ENCODE results near the gene SPATA6L. TPM values are rescaled to one million over a fixed set of nuclear protein-coding genes. Genes with fewer than 3 reads are reported as not detected.
A peak's percentile ranks its signal among the peaks of the same experiment; 100 is the strongest.

SPATA6L gene
- total and polyA plus RNA-seq, 2 of the 13 experiments (the other 11 are each of a cell fraction or from before 2014, with no cell fraction given): 1.1 to 1.9 TPM

GRCh38 chr9:4679268-4680172, 13.2 kb upstream of the SPATA6L start, which contains the start of gene CDC37L1 (continued):
- TF ChIP-seq MZF1 (CRISPR knock-in tag; IDR thresholded peaks at IDR 0.05; ENCODE audit: borderline replicate concordance): no peak
- no peak for TF ChIP-seq PCBP1 (IDR thresholded peaks at IDR 0.05; ENCODE audit: borderline replicate concordance, low read depth, low read length)
- TF ChIP-seq DBP (CRISPR knock-in tag; IDR thresholded peaks at IDR 0.05; ENCODE audit: not compliant biosample characterization): peak; percentile 50
- TF ChIP-seq EHMT2 (IDR thresholded peaks at IDR 0.05; ENCODE audit: borderline replicate concordance, low read depth, low read length): no peak
- peak; percentile 82 for TF ChIP-seq ZFP90 (CRISPR knock-in tag; IDR thresholded peaks at IDR 0.05; ENCODE audit: borderline replicate concordance)
- peak; percentile 69 for TF ChIP-seq DMAP1 (CRISPR knock-in tag; IDR thresholded peaks at IDR 0.05)
- TF ChIP-seq PBX2 (CRISPR knock-in tag; IDR thresholded peaks at IDR 0.05): no peak
- no peak for TF ChIP-seq TOE1 (CRISPR knock-in tag; IDR thresholded peaks at IDR 0.05)
- TF ChIP-seq ZNF143 (CRISPR knock-in tag; IDR thresholded peaks at IDR 0.05): peak; percentile 86
- peak; percentile 40; the same call in 1 of the 2 replicates for TF ChIP-seq THAP8 (CRISPR knock-in tag; IDR thresholded peaks at IDR 0.05; ENCODE audit: borderline replicate concordance)
- 0 out of 2 replicates have a peak, but pooled peaks have one; percentile 34 for TF ChIP-seq SNAPC5 (CRISPR knock-in tag; IDR thresholded peaks at IDR 0.05; ENCODE audit: borderline replicate concordance)
- 0 out of 2 replicates have a peak, but pooled peaks have one; percentile 67 for TF ChIP-seq RFXAP (CRISPR knock-in tag; IDR thresholded peaks at IDR 0.05; ENCODE audit: borderline replicate concordance)
- TF ChIP-seq ZNF567 (CRISPR knock-in tag; IDR thresholded peaks at IDR 0.05; ENCODE audit: borderline replicate concordance): 0 out of 2 replicates have a peak, but pooled peaks have one; percentile 64
- peak; percentile 77 for TF ChIP-seq YY1 (IDR thresholded peaks at IDR 0.05; ENCODE audit: insufficient read depth, insufficient replicate concordance, low read depth, low read length)
- TF ChIP-seq JUNB (CRISPR knock-in tag; IDR thresholded peaks at IDR 0.05; ENCODE audit: borderline replicate concordance): no peak
- 0 out of 2 replicates have a peak, but pooled peaks have one; percentile 26 for TF ChIP-seq FOSL1 (CRISPR knock-in tag; IDR thresholded peaks at IDR 0.05; ENCODE audit: borderline replicate concordance)
- TF ChIP-seq DMTF1 (CRISPR knock-in tag; IDR thresholded peaks at IDR 0.05): no peak
- TF ChIP-seq MAFK (conservative IDR thresholded peaks at IDR 0.05 in 1 of 2, IDR thresholded peaks at IDR 0.05 in 1 of 2; ENCODE audit: low read length in 2 of 2): no peak
- TF ChIP-seq PREB (CRISPR knock-in tag; IDR thresholded peaks at IDR 0.05): no peak

All from HepG2 (cell line).